Inflammatory macrophage treated with lipopolysaccharide for 1 hour (primary cell): ENCODE measurements around the gene MT4.
A peak's percentile ranks its signal among the peaks of the same experiment; 100 is the strongest.

Experiments used
- DNase-seq, 2 donors: peaks; one replicate each; pipeline ENCODE4 v3.0.0-alpha.2; 2020 to 2022

The MT4 gene

DNA sequence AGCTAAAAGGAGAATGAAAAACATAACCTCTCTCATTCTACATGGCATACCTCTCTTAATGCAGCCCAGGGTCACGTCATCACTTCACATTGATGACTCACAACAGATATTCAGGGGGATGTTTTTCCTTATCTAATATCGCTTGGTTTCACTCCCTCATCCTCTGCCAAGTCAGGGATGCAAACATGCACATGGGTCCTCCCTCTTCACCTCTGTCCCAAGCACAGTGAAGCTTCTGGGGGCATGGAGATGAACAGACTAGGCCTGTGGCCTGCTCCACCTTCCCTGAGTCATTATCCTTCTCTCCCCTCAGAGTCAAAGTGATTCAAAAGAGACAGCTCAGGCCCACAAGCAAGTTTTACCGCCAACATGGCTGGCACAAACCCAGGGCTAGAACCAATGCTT is 41.2 kb downstream of the MT4 start:
- no peak for DNase-seq

DNA sequence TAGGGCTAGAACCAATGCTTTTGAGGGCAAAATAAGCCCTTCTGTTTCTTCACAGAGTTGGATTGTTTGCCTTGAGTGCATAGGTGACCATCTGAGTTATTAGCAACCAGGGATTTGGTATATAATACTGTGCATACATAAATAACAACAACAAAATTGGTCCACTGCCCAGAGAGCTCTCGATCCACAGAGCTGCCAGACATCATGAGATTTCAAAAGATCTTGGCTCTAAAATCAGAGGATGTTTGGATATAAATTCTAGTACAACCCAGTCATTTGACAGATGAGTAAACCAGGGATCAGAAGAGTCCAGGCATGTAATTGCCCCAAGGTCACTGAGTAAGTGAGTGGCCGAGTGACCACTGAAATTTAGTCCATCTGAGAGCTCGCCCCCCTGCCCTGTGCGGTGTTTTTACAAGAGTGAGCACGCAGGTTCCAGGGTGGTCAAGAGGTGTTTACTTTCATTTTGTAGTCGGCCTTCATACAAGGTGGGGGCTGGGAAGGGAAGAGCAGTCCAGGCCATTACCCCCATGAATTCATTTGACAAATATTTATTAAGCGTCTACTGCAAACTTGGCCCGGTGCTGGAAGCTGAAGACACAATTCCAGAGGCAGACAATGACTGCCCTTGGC is 41.7 kb downstream of the MT4 start:
- no peak for DNase-seq

DNA sequence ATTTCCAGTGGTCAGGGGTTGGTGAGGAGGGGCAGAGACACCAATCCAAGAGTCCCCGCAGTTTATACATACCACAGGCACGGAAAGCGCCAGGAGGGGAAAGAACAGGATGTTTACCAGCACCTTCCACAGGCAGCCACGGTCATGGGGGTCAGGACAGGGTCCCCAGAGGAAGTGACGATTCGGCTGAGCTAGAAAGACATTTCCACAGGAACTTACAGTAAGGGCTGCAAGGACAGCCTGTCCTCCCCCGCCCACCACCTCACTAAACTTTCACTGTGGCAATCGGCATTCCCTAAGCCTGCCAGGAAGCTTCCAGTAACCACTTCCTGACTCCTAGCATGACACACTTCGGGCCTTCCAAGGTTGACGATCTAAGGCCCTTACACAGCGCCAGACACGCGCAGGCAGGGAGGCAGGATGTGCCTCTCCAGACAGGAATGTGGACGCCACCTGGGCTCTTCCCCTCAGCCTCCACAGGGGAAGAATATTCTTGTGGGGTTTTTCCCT is 42.3 kb downstream of the MT4 start:
- DNase-seq = peak in 1 of 2 donors; percentile 62

DNA sequence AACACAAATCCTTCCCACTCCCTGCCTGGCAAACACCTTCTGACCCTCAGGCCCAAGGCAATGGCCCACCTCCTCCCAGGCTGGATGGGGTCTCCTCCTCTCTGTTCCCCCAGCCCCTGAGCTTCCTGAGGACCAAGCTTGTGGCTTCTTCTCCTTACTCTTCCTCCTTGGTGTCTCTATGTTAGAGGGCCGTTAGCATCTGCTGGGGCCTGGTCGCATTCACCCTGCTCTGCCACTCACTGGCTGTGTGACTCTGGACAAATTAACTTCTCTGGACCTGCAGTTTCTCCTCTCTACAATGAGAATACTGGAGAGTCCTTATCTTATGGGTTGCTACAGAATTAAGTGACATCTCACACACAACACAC is 42.8 kb downstream of the MT4 start:
- no peak for DNase-seq

DNA sequence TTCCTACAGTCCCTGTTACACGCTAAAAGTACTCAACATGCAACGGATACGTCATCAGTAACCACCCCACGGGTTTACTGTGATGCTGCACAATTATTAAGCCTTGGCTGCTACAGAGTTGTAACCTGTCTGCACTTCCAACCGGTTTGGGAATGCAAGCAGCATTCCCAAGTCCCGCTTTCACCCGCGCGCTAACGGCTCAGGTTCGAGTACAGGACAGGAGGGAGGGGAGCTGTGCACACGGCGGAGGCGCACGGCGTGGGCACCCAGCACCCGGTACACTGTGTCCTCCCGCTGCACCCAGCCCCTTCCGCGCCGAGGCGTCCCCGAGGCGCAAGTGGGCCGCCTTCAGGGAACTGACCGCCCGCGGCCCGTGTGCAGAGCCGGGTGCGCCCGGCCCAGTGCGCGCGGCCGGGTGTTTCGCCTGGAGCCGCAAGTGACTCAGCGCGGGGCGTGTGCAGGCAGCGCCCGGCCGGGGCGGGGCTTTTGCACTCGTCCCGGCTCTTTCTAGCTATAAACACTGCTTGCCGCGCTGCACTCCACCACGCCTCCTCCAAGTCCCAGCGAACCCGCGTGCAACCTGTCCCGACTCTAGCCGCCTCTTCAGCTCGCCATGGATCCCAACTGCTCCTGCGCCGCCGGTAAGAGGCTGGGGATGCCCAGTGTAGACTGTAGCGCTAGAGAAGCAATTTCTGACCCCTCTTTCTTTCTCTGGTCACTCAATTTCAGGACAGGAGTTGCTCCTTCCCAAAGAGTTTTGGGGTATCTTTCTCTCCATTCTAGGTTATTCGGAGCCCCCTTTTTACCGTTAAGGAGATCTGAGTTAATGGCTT is 43.4 kb downstream of the MT4 start, which contains the start of gene MT2A:
MT2A (plus strand) TSS at position 542 of the 833 bp plus-strand sequence; CDS start at position 614, 72 bp downstream.
- DNase-seq = peak; percentile 96

DNA sequence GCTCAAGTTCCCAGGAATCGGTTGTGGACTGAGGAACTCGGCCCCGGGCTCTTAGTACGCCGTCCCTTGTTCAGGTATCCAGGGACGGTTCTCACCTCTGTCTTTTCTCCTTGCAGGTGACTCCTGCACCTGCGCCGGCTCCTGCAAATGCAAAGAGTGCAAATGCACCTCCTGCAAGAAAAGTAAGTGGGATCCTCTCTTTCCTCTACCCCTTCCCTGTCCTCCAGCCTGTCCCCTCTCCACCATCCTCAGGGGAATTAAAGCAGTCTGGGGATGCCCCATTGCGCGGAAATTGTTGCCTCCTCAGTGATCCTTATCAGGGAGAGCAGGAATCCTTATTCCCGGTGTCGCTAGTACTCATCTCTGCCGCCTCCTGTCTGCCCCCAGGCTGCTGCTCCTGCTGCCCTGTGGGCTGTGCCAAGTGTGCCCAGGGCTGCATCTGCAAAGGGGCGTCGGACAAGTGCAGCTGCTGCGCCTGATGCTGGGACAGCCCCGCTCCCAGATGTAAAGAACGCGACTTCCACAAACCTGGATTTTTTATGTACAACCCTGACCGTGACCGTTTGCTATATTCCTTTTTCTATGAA is 44.1 kb downstream of the MT4 start:
- DNase-seq = no peak

DNA sequence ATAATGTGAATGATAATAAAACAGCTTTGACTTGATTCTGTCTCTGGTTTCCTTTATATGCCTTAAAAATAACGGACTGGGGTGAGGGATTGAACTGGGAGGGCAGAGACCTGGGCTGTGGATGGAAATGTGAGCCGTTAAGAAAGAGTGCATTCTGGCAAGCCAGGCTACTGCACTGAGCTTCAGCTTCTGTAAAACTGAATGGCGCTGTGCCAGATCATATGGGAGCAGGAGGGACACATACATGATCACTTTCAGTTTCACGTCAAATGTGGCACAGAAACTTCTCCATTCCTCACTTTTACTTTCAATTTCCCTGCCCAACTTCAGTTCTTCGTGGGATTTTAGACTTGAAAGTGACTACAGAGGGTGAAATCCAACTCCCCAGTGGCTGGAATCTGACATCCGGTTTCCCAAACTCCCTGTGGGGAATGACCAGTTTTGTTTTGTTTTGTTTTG is 44.6 kb downstream of the MT4 start:
- DNase-seq = peak; percentile 96 to 99

DNA sequence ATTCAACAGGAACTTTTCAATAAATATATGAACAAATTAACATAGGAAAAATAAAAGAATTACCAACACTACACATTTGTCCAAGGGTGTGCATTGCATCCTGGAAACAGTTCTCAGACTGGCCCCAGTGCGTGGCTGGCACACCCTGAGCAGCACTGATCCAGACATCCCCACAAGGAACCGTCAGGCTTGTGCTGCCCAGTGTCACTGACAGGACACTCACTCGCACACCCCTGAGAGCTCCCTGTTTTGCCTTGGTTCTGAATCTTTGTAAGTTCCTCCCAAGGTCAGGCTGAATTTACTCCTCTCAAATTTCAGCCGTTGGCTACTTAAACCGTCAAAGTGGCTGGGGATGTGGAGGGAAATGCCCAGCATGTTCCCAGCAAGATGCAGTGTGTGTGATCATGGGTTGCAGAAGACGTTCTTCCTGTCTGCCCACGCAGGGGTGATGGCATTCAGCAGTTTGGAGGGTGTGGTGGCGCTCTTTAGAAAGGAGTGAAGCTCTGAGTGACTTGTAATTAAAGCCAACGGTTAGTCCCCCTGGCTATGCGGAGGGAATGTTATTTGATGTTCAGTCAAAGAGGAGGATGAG is 45.2 kb downstream of the MT4 start:
- peak; percentile 95 to 99 for DNase-seq

DNA sequence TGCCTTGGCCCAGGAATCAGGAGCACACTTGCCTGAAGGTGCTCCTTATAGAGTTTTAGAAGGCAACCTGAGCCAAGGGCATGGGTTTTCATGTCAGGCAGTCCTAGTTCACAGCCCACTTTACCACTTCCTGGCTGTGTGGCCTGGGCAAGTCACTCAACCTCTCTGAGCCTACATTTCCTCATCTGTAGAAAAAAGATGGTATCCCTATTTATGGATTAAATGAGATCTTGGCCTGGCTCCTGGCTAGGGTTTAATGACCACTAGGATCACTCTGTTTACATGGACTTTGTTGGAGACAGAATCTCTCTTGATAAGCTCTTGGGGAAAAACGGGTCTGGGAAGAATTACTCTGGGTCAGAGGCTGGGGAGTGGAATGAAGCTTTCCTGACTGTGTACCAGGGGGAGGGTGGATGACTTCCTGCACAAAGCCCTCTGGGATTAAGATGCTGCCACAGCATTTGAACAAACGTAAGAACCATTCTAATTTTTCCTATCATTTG is 45.8 kb downstream of the MT4 start:
- DNase-seq = no peak

DNA sequence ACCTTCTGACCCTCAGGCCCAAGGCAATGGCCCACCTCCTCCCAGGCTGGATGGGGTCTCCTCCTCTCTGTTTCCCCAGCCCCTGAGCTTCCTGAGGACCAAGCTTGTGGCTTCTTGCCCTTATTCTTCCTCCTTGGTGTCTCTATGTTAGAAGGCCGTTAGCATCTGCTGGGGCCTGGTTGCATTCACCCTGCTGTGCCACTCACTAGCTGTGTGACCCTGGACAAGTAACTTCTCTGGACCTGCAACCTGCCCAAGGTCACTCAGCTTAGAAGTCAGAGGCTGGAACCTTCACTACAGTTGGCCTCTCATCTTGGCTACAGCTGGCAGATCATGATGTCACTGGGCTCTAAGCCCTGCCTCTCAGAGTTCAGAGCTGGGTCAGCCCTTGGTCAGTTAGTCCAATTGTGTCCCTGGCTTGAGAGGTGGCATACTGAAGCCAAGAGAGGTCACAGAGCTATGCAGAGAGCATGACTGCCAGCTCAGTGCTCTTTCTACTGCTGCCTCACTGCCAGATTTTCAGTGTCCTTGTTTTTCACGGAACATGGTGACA is 46.5 kb downstream of the MT4 start:
- DNase-seq = no peak

DNA sequence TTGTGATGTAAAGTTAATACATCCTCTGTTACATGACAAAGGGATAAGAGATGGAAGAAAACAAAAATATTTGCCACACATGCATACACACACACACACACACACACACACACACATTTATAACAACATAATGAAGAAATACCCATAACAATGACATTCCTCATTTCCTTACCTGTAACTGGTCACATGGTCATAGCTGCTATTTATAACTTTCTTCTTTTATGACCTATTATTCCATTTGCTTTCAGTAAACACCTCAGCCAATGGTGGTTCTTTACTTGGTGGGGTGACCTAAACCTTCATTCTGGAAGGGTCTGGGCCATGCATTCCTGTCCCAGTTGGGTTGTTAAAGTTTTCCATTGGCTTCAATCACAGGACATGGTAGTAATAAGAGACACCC is 48.8 kb downstream of the MT4 start:
- no peak for DNase-seq

DNA sequence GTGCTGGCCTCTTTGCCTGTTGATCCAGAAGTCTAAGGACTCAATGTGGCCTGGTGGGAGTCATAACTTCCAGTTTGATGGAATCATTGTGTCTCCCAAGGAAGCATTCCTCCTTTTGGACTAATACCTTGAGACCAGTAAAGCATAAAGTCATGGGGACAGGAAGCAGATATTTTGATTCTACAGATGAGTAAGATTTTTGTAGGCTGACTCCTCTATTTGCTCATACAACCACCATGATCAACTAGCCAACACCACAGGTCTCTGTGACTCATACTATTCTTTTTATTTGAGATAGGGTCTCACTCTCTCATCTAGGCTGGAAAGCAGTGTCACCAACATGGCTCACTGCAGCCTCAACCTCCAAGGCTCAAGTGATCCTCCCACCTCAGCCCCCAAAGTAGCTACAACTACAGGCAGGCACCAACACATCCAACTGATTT is 49.7 kb downstream of the MT4 start:
- no peak for DNase-seq

DNA sequence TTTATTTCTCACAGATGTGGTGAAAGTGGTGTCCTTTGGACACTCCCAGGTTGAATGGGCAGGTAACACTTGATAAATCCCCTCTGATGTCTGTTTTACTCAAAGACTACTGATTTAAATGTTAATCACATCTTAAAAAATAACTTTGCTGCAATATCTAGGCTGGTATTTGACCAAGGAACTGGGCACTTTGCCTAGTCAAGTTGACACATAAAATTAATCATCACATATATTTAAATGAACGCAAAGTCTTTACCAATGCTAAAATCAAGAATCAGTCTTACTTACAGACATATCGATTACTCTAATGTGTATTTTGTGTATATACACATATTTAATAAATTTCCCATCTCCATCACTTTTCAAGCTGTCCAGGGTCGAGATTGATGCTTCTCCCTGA is 50.5 kb downstream of the MT4 start:
- no peak for DNase-seq

DNA sequence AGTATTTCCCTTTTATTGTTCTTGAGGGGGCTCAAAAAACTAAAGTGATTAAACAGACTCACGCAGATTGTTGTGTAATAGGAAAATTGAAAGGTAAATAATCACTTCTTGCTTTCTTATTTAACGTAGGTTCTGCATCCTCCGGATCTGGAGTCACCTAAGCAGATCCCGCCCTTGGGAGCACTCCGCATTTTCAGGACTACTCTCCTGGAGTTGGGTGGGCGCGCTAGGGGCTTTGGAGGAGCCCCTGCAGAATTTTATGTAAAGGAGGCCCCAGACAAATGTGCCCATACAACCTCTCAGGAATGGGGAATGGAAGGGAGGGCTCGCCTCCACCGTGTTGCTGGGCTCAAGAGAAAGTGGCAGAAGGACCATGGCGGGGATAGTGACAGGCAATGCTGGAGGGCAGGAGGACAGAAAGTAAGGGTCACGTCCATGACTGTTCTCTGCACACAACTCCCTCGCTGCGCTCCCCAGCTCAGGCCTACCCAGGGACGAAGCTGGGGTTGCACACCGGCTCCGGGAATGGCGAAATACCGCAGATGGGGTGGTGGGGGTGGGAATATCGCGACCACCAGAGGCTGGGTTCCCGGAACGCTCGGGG is 51.8 kb downstream of the MT4 start:
- DNase-seq = no peak

DNA sequence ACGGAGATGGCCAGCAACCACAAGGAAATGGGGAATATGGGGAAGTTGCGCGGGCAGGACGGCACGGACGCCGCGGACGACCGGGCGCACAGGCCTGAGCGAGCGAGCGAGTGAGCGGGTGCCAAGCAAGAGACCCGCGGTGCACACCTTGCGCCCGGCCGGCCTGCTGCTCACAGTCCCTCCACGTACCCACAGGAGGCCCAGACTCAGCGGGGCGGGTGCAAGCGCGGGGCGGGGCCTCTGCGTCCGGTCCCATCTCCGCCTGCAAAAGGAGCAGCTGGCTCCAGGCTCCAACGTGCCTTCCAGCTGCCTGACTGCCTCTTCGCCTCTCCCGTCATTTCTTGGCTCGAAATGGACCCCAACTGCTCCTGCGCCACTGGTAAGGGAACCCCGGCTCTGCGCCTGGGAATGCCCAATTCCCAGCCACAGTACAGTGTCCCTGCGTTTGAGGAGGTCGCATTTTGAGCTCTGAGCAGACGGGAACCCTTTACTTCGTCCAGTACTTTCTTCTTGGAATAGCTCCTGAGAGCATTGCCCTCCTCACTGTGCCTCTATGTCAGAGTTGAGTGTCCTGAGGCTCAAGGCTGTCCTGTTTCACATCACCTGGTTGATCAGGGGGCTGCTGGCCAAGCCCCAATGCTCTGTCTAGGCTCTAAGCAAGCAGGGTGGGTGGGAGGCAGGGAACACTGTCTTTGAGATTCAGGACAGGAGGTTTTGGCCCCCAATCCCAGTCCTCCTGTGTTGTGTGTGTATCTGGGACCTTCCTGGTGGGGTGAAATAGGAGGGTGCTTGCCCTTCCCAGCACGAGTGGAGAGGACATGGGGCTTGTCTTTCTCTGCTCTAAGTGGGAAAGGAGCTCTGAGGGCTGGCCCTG is 52.6 kb downstream of the MT4 start:
- no peak for DNase-seq

DNA sequence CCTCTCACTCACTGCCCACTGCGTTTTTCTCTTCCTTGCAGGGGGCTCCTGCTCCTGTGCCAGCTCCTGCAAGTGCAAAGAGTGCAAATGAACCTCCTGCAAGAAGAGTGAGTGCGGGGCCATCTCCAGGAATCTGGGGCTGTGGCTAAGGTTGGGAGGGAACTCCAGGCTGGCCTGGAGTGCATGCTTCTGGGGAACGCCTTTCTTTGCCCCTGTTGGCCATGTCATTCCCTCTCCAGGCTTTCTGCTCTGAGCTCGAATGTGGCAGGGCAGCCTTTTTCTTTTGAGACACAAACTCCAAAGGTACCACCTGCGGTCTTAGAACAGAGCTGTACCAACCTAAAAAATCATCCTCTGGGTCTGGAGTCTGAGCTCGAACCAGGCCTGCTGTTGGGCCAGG is 53.3 kb downstream of the MT4 start:
- no peak for DNase-seq
